SKM-1 (cell line): ENCODE measurements around the gene NXPH1.

Experiments used
- DNase-seq: peaks from one replicate; lab custom pipeline; 2025; ENCODE audit not compliant: unreplicated experiment; lab: John Stamatoyannopoulos, UW

NXPH1 gene

GRCh38 chr7:8585591-8585990, 152.2 kb downstream of the NXPH1 start:
- DNase-seq: no peak

GRCh38 chr7:8590225-8590624, 156.8 kb downstream of the NXPH1 start:
- no peak for DNase-seq

GRCh38 chr7:8590791-8591190, 157.4 kb downstream of the NXPH1 start:
- DNase-seq: no peak

- no peak for DNase-seq
These were observed 157.9 kb downstream of the NXPH1 start for GRCh38 chr7:8591289-8591688.

- DNase-seq: no peak
These were observed 158.8 kb downstream of the NXPH1 start for GRCh38 chr7:8592167-8592566.

- no peak for DNase-seq
These were observed 160.7 kb downstream of the NXPH1 start for GRCh38 chr7:8594115-8594514.

GRCh38 chr7:8597565-8597964, 164.2 kb downstream of the NXPH1 start:
- no peak for DNase-seq

- no peak for DNase-seq
These were observed 167.7 kb downstream of the NXPH1 start for GRCh38 chr7:8601121-8601520.

GRCh38 chr7:8605221-8605620, 171.8 kb downstream of the NXPH1 start:
- no peak for DNase-seq

GRCh38 chr7:8612584-8612983, 179.2 kb downstream of the NXPH1 start:
- DNase-seq: no peak

GRCh38 chr7:8613191-8613590, 179.8 kb downstream of the NXPH1 start:
- no peak for DNase-seq

- DNase-seq: no peak
These were observed 181.6 kb downstream of the NXPH1 start for GRCh38 chr7:8615019-8615418.

- DNase-seq: no peak
These were observed 185.1 kb downstream of the NXPH1 start for GRCh38 chr7:8618441-8619070.

- no peak for DNase-seq
These were observed 186.8 kb downstream of the NXPH1 start for GRCh38 chr7:8620169-8620568.

- DNase-seq: no peak
These were observed 192.2 kb downstream of the NXPH1 start for GRCh38 chr7:8625612-8626011.

- DNase-seq: no peak
These were observed 193.9 kb downstream of the NXPH1 start for GRCh38 chr7:8627325-8627724.

GRCh38 chr7:8628656-8629055, 195.2 kb downstream of the NXPH1 start:
- DNase-seq: no peak

- no peak for DNase-seq
These were observed 196.1 kb downstream of the NXPH1 start for GRCh38 chr7:8629504-8629903.

- no peak for DNase-seq
These were observed 203.9 kb downstream of the NXPH1 start for GRCh38 chr7:8637322-8637721.

GRCh38 chr7:8638076-8638475, 204.7 kb downstream of the NXPH1 start:
- DNase-seq: no peak

GRCh38 chr7:8639668-8640067, 206.3 kb downstream of the NXPH1 start:
- DNase-seq: no peak

GRCh38 chr7:8640671-8641070, 207.3 kb downstream of the NXPH1 start:
- no peak for DNase-seq
